ENCODE data around the gene PPP6R2. TPM values are rescaled to one million over a fixed set of nuclear protein-coding genes. Genes with fewer than 3 reads are reported as not detected.

The PPP6R2 gene
- total RNA-seq, 1 donor from 2014 or later = 45.2 TPM

DNA sequence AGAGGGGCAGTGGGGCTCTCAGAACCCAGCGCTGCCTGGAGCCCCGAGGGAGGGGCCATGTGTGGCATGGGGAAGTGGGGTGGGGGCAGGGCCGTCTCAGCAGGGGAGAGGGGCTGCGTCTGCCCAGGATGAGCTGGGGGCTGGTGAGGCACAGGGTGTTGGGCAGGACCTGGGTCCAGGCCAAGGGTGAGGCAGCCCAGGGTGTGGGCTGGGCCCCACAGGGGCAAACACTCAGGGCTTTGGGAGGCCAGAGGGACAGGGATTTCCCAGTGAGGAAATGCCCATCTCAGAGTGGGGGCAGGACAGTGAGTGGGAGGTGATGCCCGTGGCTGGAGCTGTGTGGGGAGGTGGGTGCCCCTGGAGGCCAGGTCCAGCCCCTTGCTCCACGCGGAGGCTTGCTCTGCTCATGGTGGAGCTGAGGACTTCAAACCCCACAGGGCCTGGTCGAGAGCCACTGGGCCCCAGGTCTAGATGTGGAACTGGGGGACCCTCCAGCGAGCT, 41.0 kb upstream of the PPP6R2 start:
- Histone ChIP-seq H3K4me3 (ENCODE audit: low read depth, low read length) (no peak overlapping the region), H3K36me3 (ENCODE audit: control insufficient read depth, insufficient read depth, low read length) (peaks cover 1% of the 10 kb centered on the region), H3K27me3 (ENCODE audit: control insufficient read depth, insufficient read depth, low read length) (no peaks in the 10 kb centered on the region)
- TF ChIP-seq, protein P1, sequence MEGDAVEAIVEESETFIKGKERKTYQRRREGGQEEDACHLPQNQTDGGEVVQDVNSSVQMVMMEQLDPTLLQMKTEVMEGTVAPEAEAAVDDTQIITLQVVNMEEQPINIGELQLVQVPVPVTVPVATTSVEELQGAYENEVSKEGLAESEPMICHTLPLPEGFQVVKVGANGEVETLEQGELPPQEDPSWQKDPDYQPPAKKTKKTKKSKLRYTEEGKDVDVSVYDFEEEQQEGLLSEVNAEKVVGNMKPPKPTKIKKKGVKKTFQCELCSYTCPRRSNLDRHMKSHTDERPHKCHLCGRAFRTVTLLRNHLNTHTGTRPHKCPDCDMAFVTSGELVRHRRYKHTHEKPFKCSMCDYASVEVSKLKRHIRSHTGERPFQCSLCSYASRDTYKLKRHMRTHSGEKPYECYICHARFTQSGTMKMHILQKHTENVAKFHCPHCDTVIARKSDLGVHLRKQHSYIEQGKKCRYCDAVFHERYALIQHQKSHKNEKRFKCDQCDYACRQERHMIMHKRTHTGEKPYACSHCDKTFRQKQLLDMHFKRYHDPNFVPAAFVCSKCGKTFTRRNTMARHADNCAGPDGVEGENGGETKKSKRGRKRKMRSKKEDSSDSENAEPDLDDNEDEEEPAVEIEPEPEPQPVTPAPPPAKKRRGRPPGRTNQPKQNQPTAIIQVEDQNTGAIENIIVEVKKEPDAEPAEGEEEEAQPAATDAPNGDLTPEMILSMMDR (IDR thresholded peaks at IDR 0.05; ENCODE audit: insufficient read depth, low read length, poor library complexity, severe bottlenecking) = no peak
- DNase-seq (ENCODE audit: low read depth) = no peak

DNA sequence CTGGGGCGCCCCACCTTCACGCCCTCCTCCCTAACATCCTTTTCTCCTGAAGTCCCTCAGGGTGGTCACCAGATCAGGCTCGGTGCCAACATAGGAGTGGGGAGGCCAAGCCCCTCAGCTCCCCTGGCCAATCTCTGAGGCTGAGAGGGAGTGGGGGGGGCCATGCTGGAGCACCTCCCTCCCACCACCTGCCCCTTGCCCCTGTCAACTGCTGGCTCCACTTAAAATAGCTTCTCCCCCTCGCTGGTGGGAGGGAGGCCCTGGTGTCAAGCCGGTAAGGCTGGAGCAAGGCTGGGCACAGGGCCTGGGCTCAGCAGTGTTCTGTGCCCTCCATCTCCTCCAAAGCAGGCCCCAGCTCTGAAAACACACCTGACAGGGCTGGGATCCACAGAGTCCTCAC, 40.6 kb upstream of the PPP6R2 start:
- TF ChIP-seq, protein P1 (IDR thresholded peaks at IDR 0.05; ENCODE audit: insufficient read depth, low read length, poor library complexity, severe bottlenecking) = no peak

DNA sequence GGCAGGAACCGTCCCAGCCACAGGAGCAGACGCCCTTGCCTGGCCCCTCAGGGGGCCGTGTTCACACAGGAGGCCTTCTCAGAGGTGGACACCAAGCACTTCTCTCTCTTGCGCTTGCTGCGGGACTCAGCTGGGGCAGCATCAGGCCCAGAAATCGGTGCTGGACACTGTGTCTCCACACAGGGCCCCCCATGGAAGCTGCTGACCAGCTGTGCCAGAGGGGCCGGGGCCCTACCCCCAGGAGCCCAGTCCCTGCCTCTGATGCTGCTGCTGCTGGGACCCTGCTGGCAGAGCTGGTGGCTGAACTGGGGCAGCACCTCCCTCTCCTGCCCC, 39.6 kb upstream of the PPP6R2 start:
- TF ChIP-seq, protein P1 (IDR thresholded peaks at IDR 0.05; ENCODE audit: insufficient read depth, low read length, poor library complexity, severe bottlenecking) = no peak
- Histone ChIP-seq H3K36me3 (ENCODE audit: control insufficient read depth, insufficient read depth, low read length) (peaks cover 1% of the 10 kb centered on the region), H3K4me3 (ENCODE audit: low read depth, low read length) (no peak overlapping the region), H3K27me3 (ENCODE audit: control insufficient read depth, insufficient read depth, low read length) (no peaks in the 10 kb centered on the region)
- DNase-seq (ENCODE audit: low read depth) = no peak

More for the DNA sequence above, 40.6 kb upstream of the PPP6R2 start:
- DNase-seq (ENCODE audit: low read depth) = no peak
- no peaks in the 10 kb centered on the region for H3K27me3 ChIP-seq (ENCODE audit: control insufficient read depth, insufficient read depth, low read length)
- peaks cover 1% of the 10 kb centered on the region for H3K36me3 ChIP-seq (ENCODE audit: control insufficient read depth, insufficient read depth, low read length)
- no peak overlapping the region for H3K4me3 ChIP-seq (ENCODE audit: low read depth, low read length)

DNA sequence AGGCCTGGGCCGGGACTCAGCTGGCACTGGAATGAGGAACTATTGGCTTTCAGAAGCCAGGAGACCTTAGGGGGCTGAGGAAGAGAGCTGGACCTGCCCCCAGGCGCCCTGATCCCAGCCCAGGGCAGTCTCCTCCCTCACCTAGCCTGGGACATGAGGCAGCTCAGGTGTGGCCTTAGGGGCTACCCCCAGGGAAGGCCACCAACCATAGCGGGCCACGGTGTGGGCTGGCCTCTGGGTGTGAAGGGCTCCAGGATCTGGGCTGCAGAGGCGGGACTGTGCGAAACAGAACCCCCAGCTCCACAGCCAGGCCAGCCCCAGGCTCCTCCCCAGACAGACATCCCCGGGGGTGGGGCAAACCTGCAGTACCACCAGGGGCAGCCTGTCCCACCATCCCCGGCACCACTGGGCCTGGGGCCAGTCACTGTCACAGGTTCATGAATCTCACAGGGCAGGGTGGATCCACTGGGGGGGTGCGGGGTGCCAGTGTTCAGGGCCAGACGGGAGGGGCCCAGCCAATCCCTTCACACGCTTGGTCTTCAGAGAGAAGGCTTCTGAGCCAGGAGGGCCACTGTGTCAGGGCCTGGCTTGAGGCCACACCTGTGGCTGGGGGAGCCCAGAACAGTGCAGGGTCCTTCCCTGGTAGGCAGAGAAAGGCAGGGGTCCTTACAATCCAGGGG, 39.1 kb upstream of the PPP6R2 start:
- Histone ChIP-seq H3K4me3 (ENCODE audit: low read depth, low read length) (no peak overlapping the region), H3K27me3 (ENCODE audit: control insufficient read depth, insufficient read depth, low read length) (no peaks in the 10 kb centered on the region), H3K36me3 (ENCODE audit: control insufficient read depth, insufficient read depth, low read length) (peaks cover 1% of the 10 kb centered on the region)
- no peak for DNase-seq (ENCODE audit: low read depth)
- TF ChIP-seq, protein P1 (IDR thresholded peaks at IDR 0.05; ENCODE audit: insufficient read depth, low read length, poor library complexity, severe bottlenecking) = peak; percentile 5

DNA sequence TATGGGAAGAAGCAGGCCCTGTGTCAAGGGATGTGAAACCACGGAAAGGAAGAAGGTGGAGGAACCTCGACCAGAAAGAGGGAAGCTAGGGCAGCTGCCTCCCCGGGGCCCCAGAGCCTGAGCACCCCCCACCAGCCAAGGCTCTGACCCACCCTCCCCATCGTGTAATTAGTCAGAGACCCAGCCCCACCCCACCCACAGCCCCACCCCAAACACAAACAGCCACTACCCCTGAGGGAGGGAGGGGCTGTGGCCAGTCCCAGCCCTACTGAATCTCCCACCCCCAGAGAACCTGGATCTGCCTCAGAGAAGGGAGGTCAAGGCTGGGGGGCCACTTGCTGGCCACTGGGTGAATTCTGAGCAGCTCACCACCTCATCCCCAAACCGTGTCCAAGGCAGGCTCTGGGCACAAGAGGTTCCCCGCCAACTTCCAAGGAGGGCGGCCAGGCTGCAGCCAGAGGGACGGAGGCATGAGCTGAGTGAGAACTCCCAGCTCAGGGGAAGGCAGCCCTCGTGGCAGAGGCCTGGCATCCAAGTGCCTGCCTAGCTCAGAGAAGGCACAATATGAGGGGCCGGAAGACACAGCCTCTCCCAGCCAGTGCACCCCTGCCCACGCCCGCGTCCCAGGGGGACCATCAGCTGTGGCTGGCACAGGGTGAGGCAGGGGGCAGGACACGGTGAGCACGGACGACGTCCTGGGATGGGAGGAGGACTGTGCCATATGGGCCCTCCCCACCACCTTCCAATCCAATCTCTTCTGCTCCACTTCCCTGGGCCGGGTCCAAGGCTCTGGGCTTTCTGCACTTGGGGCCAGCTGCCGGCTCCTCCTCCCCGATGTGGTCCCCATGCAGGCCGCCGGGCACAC, 38.4 kb upstream of the PPP6R2 start:
- Histone ChIP-seq H3K4me3 (ENCODE audit: low read depth, low read length) (peak overlapping the region; percentile 96), H3K27me3 (ENCODE audit: control insufficient read depth, insufficient read depth, low read length) (no peaks in the 10 kb centered on the region), H3K36me3 (ENCODE audit: control insufficient read depth, insufficient read depth, low read length) (peaks cover 1% of the 10 kb centered on the region)
- TF ChIP-seq, protein P1 (IDR thresholded peaks at IDR 0.05; ENCODE audit: insufficient read depth, low read length, poor library complexity, severe bottlenecking) = no peak
- DNase-seq (ENCODE audit: low read depth) = no peak

All from kidney epithelial cell (primary cell).